Stimulated activated naive CD8-positive, alpha-beta T cell treated with anti-CD3 and anti-CD28 coated beads, Interleukin-15, Interleukin-2, amounts not matched to agents 100 U/mL and 50 U/mL, for 24 hours (primary cell): Measurements from ENCODE around the gene ANKRD63.

Experiments
- ATAC-seq: fragments of 150-1000 bp; cut with Tn5 transposase; one replicate; pipeline ENCODE4 v1.10.0; 2021
- DNase-seq: peaks from one replicate; pipeline ENCODE4 v3.0.0; 2021

ANKRD63 gene

DNA sequence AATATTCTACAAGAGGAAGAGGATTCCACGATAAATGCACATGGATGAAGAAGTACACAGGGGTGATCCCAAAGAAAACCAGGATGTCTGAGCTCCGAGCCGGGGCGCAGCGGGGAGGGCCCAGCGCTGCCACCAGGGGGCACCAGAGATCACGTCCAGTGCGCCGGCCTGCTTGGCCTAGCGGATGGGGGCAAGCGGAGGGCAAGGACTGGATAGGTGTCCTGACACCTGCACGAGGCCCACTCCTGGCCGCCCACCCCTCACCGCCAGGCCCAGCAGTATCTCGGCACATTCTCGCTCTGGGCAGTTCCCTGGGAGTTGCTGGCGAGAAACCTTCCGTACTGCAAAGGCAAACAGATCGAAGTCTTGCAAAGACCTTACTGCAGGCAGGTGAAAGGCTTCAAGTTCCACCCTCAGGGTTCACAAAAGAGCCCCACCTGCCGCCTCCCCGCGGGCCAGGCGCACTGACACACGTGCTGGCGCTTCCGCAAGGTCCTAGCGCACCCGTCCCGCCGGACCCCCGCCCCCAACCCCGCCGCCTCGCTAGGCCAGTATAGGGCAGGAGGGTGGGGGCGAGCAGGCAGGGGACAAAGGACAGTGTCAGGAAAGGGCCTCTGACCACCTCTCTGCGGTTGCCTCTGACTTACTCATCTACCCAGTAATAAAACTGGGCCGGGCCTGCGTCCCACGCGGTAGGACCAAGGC lies 3.3 kb downstream of the ANKRD63 start:
- DNase-seq = peak; percentile 87
- ATAC-seq = no peak

DNA sequence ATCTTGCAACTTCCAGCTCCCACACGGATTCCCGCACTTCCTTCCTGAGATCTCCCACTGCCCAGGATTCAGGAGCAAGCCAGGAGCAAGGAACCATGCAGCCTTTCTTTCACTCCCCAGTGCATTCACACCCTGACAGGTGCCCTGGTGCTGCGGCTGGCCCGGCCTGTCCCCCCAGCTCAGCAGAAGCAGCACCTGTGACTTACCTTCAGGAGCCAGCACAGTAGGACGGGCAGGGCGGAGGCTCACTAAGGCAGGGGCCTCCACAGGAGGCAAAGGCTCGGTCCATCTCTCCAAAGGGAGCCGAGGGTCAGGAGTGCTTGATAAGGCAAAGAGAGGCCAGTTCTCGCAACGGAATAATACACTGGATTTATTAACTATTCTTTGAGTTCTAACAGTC lies 4.8 kb downstream of the ANKRD63 start:
- no peak for ATAC-seq
- no peak for DNase-seq

DNA sequence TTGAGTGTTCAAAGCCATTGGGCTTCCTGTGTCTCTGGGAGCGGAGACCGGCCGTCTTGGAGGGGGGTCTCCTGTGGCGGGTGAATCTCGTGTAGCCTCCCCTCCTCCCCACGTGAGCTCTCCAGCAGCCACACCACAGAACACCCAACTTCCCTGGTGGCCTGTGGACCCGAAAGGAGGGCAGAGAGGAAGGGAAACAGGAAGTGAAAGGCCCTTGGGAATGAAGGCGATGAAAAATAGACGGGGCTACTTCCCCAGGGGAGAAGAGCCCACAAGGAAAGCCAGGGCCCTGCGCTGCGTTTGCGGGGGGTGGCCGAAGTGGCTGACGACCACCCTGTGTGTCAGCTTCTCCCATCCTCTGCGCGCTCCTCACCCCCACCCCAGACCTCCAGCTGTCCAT lies 5.4 kb downstream of the ANKRD63 start:
- DNase-seq (no peak), ATAC-seq (no peak)

DNA sequence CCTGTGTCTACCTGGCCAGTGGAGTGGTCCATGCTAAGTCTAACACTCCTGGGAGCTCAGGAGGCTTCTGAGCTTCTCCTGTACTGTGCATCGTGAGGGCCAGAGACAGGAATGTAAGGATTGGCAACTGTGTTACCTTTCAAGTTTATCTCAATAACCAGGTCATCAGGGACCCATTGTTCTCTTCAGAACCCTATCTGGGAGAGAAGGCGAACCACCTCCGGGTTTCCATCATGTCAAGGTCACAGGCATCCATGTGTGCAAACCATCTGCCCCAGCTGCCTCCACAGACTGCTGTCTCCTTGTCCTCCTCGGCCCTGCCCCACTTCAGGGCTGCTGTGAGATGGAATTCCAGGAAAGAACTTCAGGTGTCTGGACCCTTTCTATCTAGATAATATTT lies 5.9 kb downstream of the ANKRD63 start:
- DNase-seq (no peak), ATAC-seq (no peak)

DNA sequence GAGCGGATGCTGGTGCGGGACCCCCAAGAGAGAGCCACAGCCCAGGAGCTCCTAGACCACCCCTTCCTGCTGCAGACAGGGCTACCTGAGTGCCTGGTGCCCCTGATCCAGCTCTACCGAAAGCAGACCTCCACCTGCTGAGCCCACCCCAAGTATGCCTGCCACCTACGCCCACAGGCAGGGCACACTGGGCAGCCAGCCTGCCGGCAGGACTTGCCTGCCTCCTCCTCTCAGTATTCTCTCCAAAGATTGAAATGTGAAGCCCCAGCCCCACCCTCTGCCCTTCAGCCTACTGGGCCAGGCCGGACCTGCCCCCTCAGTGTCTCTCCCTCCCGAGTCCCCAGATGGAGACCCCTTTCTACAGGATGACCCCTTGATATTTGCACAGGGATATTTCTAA lies 6.9 kb downstream of the ANKRD63 start:
- ATAC-seq (no peak), DNase-seq (no peak)

DNA sequence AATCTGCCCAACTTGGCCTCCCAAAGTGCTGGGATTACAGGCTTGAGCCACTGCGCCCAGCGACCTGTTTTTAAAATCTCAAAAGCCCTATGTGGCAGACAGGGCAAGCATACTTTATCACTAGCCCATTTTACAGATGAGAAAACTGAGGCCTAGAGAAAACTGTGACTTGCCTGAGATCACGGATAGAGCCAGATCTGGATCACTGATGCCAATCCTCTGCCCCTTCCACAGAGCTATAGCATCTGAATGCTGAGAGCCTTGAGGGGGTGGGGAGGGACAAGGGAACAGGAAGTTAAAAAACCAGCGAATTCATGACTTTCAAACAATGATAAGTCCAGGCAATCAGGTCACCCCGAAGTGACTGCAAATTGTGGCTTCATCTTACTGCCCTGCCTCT lies 7.3 kb downstream of the ANKRD63 start:
- DNase-seq (no peak), ATAC-seq (no peak)

DNA sequence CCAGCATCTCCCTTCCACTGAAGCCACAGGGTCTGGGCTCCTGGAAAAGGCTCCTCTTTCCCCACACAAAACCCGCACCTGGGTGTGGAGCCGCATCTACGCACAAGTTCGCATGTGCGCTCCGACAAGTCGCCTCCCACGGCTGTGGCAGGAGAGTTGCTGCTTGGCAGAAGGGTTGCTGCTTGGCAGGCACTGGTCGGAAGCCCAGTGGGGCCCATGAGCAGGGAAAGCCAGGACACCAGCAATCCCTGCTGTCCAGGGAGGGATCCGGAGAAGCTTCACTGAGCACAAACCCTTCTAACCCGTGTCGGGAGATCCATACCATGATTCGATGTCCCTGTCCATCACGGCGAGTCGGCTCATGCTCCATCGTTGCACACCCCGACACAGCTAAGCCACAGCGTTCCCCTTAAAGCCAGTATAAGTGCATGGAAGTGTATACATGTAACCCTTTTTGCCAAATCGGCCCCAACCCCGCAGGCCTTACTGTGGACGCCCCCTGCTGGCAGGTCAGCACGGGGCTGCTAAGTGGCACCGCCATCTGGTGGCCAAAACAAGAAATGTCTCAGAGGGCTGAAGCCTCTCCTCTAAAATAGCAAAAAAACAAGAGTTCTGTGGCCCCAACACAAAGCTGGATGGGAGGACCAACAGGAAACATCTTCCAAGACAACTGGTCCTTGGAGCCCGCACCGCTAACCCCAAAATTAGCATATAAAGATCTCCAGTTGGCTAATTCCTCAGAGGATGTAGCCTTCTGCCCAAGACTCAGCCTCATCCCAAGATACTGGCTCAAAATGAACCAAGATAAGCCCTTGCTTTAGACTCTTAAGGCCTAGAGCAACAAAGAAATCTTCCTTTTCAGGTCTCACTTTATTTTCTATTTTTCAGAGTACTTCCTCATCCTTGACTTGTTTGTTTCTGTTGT lies 8.3 kb downstream of the ANKRD63 start:
- DNase-seq (peak; percentile 92), ATAC-seq (peak; percentile 55)

DNA sequence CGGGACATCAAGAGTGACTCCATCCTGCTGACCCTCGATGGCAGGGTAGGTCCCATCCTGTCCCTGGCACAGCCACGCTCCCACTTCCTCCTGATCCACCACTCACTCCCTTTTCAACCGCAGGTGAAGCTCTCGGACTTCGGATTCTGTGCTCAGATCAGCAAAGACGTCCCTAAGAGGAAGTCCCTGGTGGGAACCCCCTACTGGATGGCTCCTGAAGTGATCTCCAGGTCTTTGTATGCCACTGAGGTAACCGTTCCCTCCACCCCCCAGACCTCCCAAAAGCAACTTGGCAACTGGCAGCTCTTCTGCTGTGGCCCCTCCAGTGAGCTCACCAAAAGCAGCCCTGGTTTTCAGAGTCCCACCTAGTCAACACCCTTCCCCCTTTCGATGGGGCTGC lies 9.4 kb downstream of the ANKRD63 start:
- DNase-seq = no peak
- no peak for ATAC-seq

DNA sequence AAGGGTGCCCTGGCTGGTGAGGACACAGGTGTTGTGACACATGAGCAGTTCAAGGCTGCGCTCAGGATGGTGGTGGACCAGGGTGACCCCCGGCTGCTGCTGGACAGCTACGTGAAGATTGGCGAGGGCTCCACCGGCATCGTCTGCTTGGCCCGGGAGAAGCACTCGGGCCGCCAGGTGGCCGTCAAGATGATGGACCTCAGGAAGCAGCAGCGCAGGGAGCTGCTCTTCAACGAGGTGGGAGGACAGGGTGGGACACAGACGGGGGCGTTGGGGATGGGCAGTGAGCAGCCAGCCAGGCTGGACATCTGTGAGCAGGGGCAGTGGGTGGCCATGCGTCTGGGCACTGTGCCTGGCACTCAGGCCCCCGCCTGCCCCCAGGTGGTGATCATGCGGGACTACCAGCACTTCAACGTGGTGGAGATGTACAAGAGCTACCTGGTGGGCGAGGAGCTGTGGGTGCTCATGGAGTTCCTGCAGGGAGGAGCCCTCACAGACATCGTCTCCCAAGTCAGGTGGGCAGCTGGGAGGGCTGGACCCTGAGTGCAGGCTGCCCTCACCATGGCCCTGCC lies 10.3 kb downstream of the ANKRD63 start:
- DNase-seq (no peak), ATAC-seq (no peak)

DNA sequence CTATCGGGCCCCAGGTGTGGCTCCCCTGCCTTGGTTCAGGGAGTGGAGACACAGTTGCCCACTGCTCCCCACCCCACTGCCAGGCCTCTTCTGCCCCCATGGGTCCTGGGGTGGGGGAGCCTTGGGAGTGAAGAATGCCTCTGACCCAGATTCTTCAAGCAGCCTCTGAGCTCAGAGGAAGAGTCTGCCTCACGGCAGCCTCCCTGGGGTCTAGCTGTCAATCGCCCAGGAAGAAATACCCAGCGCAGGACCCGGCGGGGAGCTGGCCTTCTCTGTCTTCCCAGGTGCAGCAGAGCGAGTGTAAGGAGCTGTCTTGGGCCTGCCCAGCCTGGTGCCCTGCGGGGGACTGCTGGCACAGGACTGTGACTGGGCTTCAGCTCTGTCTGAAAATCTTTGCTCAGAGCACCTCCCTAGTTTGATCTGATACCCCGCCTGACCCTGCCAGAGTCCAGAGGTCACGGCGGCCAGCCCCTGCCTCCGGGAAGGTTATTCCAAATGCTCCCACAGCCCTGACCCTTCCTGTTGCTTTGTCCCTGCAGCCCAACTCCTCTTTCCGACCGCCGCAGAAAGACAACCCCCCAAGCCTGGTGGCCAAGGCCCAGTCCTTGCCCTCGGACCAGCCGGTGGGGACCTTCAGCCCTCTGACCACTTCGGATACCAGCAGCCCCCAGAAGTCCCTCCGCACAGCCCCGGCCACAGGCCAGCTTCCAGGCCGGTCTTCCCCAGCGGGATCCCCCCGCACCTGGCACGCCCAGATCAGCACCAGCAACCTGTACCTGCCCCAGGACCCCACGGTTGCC lies 11.0 kb downstream of the ANKRD63 start:
- ATAC-seq = no peak

DNA sequence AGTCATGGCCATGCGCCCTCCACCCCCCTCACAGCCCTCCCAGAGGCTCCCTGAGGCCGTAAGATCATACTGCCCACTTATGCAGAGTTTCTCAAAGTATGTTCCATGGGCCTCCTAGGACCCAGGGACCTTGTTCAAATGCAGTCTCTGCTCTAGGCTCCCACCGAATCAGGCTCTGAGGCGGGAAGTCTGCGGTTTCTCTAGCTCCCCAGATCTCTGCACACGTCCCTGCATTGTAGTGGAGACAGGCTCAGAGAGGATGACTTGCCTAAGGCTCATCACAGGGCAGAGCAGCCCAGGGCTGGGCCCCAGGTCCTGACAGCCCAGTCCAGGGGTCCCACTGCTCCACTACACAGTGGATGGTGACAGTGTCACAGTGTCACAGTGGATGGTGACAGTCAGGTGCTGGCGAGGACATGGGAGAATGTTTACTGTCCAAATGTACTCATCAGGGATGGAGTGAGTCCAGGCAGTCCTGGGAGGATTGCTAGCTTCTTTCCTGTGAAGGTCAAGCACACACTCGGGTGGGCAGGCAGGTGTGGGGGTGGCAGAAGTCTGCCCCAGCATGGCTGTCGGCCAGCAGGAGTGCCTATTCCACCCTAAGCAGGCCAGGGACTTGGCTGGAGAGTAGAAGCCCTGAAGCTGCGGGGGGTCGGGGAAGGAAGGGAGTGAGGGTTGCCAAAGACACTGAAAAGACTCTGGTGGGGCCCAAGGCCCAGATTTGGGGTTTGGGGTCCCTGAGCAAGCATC lies 12.4 kb downstream of the ANKRD63 start:
- DNase-seq = no peak

More for the DNA sequence above, 11.0 kb downstream of the ANKRD63 start:
- DNase-seq = no peak

DNA sequence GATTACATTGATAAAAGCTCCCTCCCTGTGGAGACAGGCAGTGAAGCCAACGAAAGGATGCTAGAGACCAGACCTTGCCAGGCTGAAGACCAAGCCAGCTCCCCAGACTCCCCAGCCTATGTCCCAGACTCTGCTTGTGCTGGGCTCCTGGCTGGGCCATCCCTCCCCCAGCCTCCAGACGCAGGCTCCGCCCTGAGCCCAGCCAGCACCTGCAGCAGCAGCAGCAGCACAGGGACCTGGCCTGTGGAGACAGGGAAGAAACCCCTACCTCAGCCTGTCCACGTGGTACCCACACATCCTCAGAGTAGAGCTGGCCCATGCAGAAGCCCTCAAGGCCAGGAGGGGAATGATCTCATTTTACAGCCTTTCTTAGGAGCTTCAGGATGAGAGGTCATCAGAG lies 13.3 kb downstream of the ANKRD63 start:
- ATAC-seq (no peak), DNase-seq (no peak)

More for the DNA sequence above, 12.4 kb downstream of the ANKRD63 start:
- no peak for ATAC-seq

DNA sequence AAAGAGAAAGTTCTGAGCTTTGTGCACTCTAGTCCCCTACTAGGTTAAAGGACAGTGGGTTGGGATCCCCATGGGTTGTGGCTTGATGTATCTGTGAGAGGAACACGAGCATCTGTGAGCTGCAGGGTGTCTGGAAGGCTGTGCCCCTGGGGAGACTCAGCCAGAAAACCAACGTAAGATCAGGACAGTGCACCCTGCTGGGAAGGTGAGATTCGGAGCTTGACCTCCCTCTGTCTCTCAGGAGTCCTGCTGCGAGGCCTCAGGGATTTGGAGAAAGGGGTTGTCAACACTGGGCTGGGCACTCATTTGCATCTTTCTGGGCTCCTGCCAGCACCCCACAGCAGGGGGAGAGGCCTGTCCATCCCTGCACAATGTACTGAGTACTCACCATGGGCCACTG lies 15.2 kb downstream of the ANKRD63 start:
- DNase-seq (no peak), ATAC-seq (no peak)

DNA sequence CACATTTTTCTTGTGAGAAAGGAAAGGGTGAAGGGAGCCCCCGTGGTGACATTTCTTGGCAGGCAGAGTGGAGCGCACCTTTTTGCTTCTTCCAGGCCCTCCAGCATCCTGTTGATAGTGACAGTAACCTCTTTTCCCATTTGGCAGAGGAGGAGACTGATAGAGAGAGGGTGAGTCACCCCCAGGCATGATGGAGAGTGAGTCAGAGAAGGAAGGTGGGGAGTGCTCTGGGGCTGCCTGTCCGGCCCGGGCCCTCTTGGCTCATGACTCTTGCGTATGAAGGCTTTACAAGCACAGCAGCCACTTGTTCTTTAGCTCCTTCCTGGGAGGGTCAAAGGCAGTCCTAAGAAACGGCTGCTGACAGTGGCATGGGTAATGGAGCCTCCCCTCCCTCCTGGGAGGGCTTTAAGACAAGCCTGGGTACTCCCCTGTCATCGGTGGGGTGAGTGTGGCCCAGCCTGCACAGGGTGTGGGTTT lies 16.0 kb downstream of the ANKRD63 start:
- ATAC-seq = no peak
- no peak for DNase-seq

DNA sequence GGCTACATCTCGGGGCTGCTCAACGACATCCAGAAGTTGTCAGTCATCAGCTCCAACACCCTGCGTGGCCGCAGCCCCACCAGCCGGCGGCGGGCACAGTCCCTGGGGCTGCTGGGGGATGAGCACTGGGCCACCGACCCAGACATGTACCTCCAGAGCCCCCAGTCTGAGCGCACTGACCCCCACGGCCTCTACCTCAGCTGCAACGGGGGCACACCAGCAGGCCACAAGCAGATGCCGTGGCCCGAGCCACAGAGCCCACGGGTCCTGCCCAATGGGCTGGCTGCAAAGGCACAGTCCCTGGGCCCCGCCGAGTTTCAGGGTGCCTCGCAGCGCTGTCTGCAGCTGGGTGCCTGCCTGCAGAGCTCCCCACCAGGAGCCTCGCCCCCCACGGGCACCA lies 17.0 kb downstream of the ANKRD63 start:
- no peak for DNase-seq
- ATAC-seq = no peak

DNA sequence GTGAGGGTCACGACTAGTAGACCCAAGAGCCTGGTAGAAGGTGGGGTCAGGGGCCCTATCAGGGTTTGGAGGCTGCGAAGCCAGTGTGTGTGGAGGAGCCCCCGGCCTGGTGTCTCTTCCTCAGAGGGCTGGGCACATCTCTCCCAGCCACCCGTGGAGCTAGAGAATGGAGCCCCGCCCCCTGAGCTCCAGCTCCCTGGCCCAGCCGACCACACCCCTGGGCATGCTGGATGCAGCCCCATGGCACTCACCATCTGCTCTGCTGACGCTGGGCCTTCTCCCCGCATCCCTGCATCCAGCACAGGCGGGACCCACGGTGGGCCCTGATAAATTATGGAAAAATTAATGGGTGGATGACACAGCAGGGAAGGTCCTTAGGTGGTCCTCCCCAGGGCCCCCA lies 17.5 kb downstream of the ANKRD63 start:
- no peak for ATAC-seq
- DNase-seq = no peak

DNA sequence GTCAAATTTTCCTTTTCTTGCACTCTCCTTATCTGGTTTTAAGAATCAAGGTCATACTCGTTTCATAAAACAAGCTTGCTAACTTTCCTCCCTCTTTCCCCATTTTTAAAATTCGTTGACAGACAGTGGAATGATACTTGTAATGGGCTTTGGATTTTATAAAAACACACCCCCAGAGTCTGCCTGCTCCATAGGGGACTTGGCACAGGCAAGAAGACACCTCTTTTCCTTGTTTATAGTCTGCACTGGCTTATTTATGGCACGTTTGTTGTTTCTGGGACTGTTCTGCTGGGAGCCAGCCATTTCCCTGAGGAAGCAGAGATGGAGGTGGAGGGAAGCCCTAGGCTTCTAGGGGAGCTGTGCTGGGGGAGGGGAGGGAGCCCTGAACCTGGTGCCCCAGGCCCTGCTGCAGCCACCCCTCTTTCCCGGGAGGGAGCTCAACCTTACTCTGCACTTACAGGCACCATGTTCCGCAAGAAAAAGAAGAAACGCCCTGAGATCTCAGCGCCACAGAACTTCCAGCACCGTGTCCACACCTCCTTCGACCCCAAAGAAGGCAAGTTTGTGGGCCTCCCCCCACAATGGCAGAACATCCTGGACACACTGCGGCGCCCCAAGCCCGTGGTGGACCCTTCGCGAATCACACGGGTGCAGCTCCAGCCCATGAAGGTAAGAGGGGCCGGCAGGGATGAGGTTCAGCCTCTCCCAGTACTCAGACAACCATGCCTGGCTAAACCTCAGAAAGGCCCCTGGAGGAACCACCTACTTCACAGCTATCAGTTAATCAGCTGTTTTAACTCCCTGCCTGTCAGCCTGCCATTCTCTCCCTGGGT lies 18.3 kb downstream of the ANKRD63 start:
- no peak for DNase-seq
- no peak for ATAC-seq

DNA sequence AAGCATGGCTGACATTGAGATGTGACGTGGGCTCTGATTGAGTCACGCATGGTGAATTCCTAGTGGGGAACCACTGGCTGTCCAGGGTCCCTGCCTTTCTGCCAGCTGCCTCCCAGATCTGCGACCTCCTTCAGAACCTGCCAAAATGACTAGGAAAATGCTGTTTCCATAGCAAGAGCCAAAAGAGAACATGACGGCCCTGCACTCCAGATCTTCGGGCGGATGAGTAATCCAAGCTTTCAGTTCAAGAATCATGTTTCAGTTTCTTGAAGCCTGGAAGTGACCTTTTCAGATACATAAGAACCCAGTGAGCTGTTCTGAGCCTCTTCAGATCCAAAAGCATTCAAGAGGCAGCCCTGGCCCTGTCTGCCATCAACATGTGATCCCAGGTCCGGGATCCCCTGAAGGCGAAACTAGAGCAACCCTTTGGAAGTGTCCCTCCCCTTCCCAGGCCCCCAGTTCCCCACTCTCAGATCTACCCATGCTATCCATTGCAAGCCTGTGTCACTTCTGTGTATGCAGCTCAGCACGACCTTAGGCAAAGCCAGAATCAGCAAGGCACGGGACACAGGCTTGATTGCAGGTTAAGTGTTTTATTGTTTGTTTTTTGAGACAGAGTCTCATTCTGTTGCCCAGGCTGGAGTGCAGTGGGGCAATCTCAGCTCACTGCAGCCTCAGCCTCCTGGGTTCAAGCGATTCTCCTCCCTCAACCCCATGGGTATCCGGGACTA lies 19.7 kb downstream of the ANKRD63 start:
- ATAC-seq = no peak
- DNase-seq = no peak

DNA sequence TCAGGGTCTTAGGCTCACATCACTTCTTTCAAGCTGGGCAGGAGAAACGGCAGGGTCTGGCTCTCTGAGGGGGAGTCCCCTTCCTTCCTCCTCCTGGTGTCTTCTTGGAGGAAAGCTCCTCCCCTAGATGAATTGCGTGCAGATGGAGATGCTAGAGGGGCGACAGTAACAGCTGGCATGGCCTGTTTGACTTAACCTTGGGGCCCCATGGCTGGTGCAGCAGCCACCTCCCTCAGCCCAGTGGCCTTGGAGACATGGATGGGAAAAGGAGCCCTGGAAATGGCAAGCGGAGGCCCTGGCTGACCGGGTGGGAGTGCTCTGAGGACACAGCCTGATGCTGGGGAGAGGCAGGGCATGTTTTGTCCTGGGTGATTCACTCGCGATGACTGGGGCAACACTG lies 23.8 kb downstream of the ANKRD63 start:
- ATAC-seq = no peak

DNA sequence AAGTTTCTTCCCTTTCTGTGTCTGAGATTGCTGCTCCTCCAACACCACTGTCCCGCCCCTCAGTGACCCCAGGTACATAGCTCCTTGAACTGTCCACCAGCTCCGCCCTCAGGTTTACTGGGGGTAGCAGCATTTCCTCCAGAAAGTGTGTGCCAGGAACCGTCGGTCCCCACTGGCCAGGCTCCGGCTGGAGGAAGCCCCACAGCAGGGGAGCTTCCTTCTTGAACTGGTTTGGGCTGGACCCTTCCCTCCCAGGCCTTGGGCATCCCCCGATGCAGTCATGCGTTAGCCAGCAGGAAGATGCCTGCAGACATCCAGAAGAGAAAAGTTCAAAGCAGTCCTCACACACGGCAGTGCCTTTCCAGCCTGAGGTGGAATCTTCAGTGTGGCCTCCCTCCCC lies 24.3 kb downstream of the ANKRD63 start:
- no peak for DNase-seq
- no peak for ATAC-seq

More for the DNA sequence above, 23.8 kb downstream of the ANKRD63 start:
- no peak for DNase-seq
